ENCODE data around the gene PPP1R14D.

Gene PPP1R14D

GRCh38 chr15:40776537-40777141, 51.9 kb downstream of the PPP1R14D start:
- DNase-seq, result no peak

GRCh38 chr15:40775740-40776536, 52.6 kb downstream of the PPP1R14D start:
- no peak for DNase-seq

- DNase-seq, result no peak
Measured at GRCh38 chr15:40775007-40775406, 53.5 kb downstream of the PPP1R14D start.

GRCh38 chr15:40773902-40774301, 54.6 kb downstream of the PPP1R14D start:
- DNase-seq, result no peak

- no peak for DNase-seq
Measured at GRCh38 chr15:40773496-40773895, 55.0 kb downstream of the PPP1R14D start.

GRCh38 chr15:40772014-40772413, 56.5 kb downstream of the PPP1R14D start:
- no peak for DNase-seq

- DNase-seq, result no peak
Measured at GRCh38 chr15:40771242-40771641, 57.3 kb downstream of the PPP1R14D start.

- peak; percentile 44 for DNase-seq
Measured at GRCh38 chr15:40770147-40770721, 58.3 kb downstream of the PPP1R14D start.

- peak; percentile 37 for DNase-seq
Measured at GRCh38 chr15:40769274-40770146, 59.0 kb downstream of the PPP1R14D start, which contains the start of gene C15orf62. Gene C15orf62 (plus strand): TSS chr15:40769980. CDS start chr15:40770496, 516 bp downstream.

GRCh38 chr15:40768521-40769273, 59.8 kb downstream of the PPP1R14D start:
- DNase-seq, result no peak

- no peak for DNase-seq
Measured at GRCh38 chr15:40767838-40768500, 60.5 kb downstream of the PPP1R14D start.

GRCh38 chr15:40766906-40767837, 61.3 kb downstream of the PPP1R14D start:
- no peak for DNase-seq

- DNase-seq, result no peak
Measured at GRCh38 chr15:40766194-40766815, 62.2 kb downstream of the PPP1R14D start.

All from NCI-H146 (cell line).